Subcutaneous adipose tissue (tissue), 4 donors: ENCODE results near the gene CDH23. TPM values are rescaled to one million over a fixed set of nuclear protein-coding genes. Genes with fewer than 3 reads are reported as not detected.

Experiments
- CTCF ChIP-seq: fragments of 450-650 bp; IDR thresholded peaks from one replicate; pipeline ENCODE4 v1.5.1; 2016; ENCODE audit warnings: low read depth, mild to moderate bottlenecking, control low read depth, antibody characterized with exemption, moderate library complexity
- total RNA-seq, 4 donors: library from RNA; depleted of rRNA; stranded (reverse); fragments of >200 nt; gene quantifications; one replicate each; pipeline ENCODE4 v1.1.0, GENCODE V29; 2016

The CDH23 gene
- total RNA-seq, 4 donors from 2014 or later, result 14.3 to 74.8 (median 24.1) TPM

GRCh38 chr10:71747551-71748523 is 351.1 kb downstream of the CDH23 start:
- TF ChIP-seq CTCF, result no peak

GRCh38 chr10:71748671-71749191 is 352.0 kb downstream of the CDH23 start:
- no peak for TF ChIP-seq CTCF

GRCh38 chr10:71749396-71749795 is 352.7 kb downstream of the CDH23 start:
- no peak for TF ChIP-seq CTCF

GRCh38 chr10:71750124-71750841 is 353.6 kb downstream of the CDH23 start:
- no peak for TF ChIP-seq CTCF

- no peak for TF ChIP-seq CTCF
These were observed 354.3 kb downstream of the CDH23 start for GRCh38 chr10:71750986-71751385.

- TF ChIP-seq CTCF, result no peak
These were observed 354.9 kb downstream of the CDH23 start for GRCh38 chr10:71751515-71752224.
